Endothelial cell of umbilical vein (primary cell): ENCODE measurements around the gene RASGRF1. TPM values are rescaled to one million over a fixed set of nuclear protein-coding genes. Genes with fewer than 3 reads are reported as not detected.

Experiments
- BruUV-seq: library from RNA; stranded (reverse); fragments of 400-500 nt; replicated peaks from 2 replicates; lab custom pipeline; 2021; lab: Mats Ljungman, UMichigan
- CTCF ChIA-PET: fragments of 300-600, 350-600 bp; sonication (Branson Sonifier 250); formaldehyde crosslinking; loops from one replicate; lab custom pipeline; 2021; ENCODE audit warnings: antibody characterized with exemption, inconsistent platforms; lab: Charles Lee
- POLR2A ChIA-PET: fragments of 300-600, 350-600 bp; sonication (Branson Sonifier 250); formaldehyde crosslinking; loops from one replicate; lab custom pipeline; 2021; ENCODE audit warnings: antibody characterized with exemption, inconsistent platforms; lab: Charles Lee
- DNase-seq: peaks from one replicate; pipeline ENCODE4 v3.0.0-alpha.2; 2011; ENCODE audit warnings: low read depth, low spot score
- FAIRE-seq: peaks from 2 replicates; lab custom pipeline; 2011; peaks lifted over from hg19 to GRCh38; lab: Jason Lieb, UNC
- H2AFZ ChIP-seq: 2 replicates; pipeline ENCODE4 v1.6.0; 2012; ENCODE audit warnings: low read depth, low read length, control low read depth, inconsistent platforms
- H3K27ac ChIP-seq: 2 replicates; pipeline ENCODE4 v1.5.1; 2011; ENCODE audit warnings: low read depth, mild to moderate bottlenecking, control low read depth, low read length, moderate library complexity; ENCODE audit not compliant: insufficient read depth
- H3K27me3 ChIP-seq, 2 experiments: 2 replicates each; pipeline versions ENCODE4 v1.6.0 to v1.6.1; 2011; ENCODE audit warnings: low read length in 2 of 2, mixed read lengths in 1 of 2; ENCODE audit not compliant: control insufficient read depth in 2 of 2, insufficient read depth in 2 of 2
- H3K36me3 ChIP-seq, 2 experiments: 2 replicates in 1 of 2; 3 replicates in 1 of 2; pipeline ENCODE4 v1.5.1; 2011; ENCODE audit warnings: low read length in 2 of 2, mild to moderate bottlenecking in 1 of 2, moderate library complexity in 1 of 2; ENCODE audit not compliant: control insufficient read depth in 2 of 2, insufficient read depth in 2 of 2; ENCODE audit errors: extremely low read depth in 1 of 2
- H3K4me1 ChIP-seq: 3 replicates; pipeline ENCODE4 v1.5.1; 2011; ENCODE audit warnings: mild to moderate bottlenecking, low read length; ENCODE audit not compliant: control insufficient read depth, insufficient read depth; ENCODE audit errors: extremely low read depth
- H3K4me2 ChIP-seq: 2 replicates; pipeline ENCODE4 v1.6.1; 2011; ENCODE audit warnings: low read length, control low read depth, mixed read lengths; ENCODE audit not compliant: insufficient read depth
- H3K4me3 ChIP-seq, 3 experiments: fragments of 200-600 bp in 1 of 3; sonication (generic), shearing (Covaris generic) in 1 of 3; replicated peaks in 1 of 3; 2 replicates each; pipeline ENCODE4 v1.5.1; 2011 to 2016; ENCODE audit warnings: control low read depth in 3 of 3, low read length in 3 of 3, mild to moderate bottlenecking in 2 of 3, inconsistent platforms in 1 of 3, low read depth in 1 of 3, moderate library complexity in 1 of 3; ENCODE audit not compliant: insufficient read depth in 1 of 3
- H3K79me2 ChIP-seq: 2 replicates; pipeline ENCODE4 v1.6.0; 2012; ENCODE audit warnings: low read length, inconsistent platforms; ENCODE audit not compliant: control insufficient read depth, insufficient read depth
- H3K9ac ChIP-seq: replicated peaks from 2 replicates; pipeline ENCODE3; 2011; ENCODE audit warnings: low read length, control low read depth; ENCODE audit not compliant: insufficient read depth; ENCODE audit errors: extremely low read depth
- H3K9me1 ChIP-seq: replicated peaks from 3 replicates; pipeline ENCODE4 v1.6.0; 2011; ENCODE audit warnings: mild to moderate bottlenecking, low read length; ENCODE audit not compliant: control insufficient read depth, insufficient read depth; ENCODE audit errors: extremely low read depth
- H3K9me3 ChIP-seq: replicated peaks from 2 replicates; pipeline ENCODE4 v1.5.1; 2012; ENCODE audit warnings: low read length, inconsistent platforms; ENCODE audit not compliant: control insufficient read depth, insufficient read depth
- H4K20me1 ChIP-seq: replicated peaks from 2 replicates; pipeline ENCODE3; 2011; ENCODE audit warnings: mild to moderate bottlenecking, low read length; ENCODE audit not compliant: control insufficient read depth, insufficient read depth; ENCODE audit errors: extremely low read depth
- CTCF ChIP-seq, 2 donors: IDR thresholded peaks; 1 replicate in 1 of 2; 2 replicates in 1 of 2; pipeline ENCODE4 v1.5.1; 2011; ENCODE audit warnings: low read length in 2 of 2, mild to moderate bottlenecking in 2 of 2, moderate library complexity in 2 of 2, control low read depth in 1 of 2, inconsistent platforms in 1 of 2, low read depth in 1 of 2; ENCODE audit not compliant: insufficient read depth in 1 of 2; ENCODE audit errors: extremely low read depth in 1 of 2
- EZH2 ChIP-seq: IDR thresholded peaks from 2 replicates; pipeline ENCODE4 v1.6.1; 2012; ENCODE audit warnings: borderline replicate concordance, low read depth, mild to moderate bottlenecking, moderate library complexity, low read length, inconsistent platforms; ENCODE audit not compliant: severe bottlenecking
- FOS ChIP-seq: IDR thresholded peaks from 2 replicates; pipeline ENCODE4 v1.6.1; 2011; ENCODE audit warnings: mild to moderate bottlenecking, low read length, moderate library complexity, borderline replicate concordance; ENCODE audit not compliant: insufficient read depth
- GATA2 ChIP-seq: IDR thresholded peaks from 2 replicates; pipeline ENCODE4 v1.7.0; 2011; ENCODE audit warnings: low read depth, mild to moderate bottlenecking, moderate library complexity, mixed read lengths, low read length; ENCODE audit not compliant: insufficient read length, insufficient read depth
- JUN ChIP-seq: IDR thresholded peaks from 2 replicates; pipeline ENCODE4 v1.6.1; 2011; ENCODE audit warnings: borderline replicate concordance, low read depth; ENCODE audit not compliant: insufficient read length, insufficient read depth
- MYC ChIP-seq: IDR thresholded peaks from one replicate; pipeline ENCODE4 v1.6.1; 2011; ENCODE audit warnings: mild to moderate bottlenecking, low read depth, low read length
- POLR2A ChIP-seq: IDR thresholded peaks from 2 replicates; pipeline ENCODE4 v1.6.1; 2012; ENCODE audit warnings: low read depth, mild to moderate bottlenecking, control low read depth, low read length
- POLR2AphosphoS5 ChIP-seq: IDR thresholded peaks from 2 replicates; pipeline ENCODE4 v1.6.1; 2012; ENCODE audit warnings: low read depth, mild to moderate bottlenecking, control low read depth, low read length, moderate library complexity; ENCODE audit not compliant: insufficient read depth
- dilution Hi-C: fragments of 300-500 bp; cut with MboI; formaldehyde crosslinking; loops from one replicate; pipeline ENCODE4 v1.15.0; 2019; ENCODE audit warnings: low sequenced_read_pairs; ENCODE audit not compliant: extremely low pct_ligation_motif_present
- intact Hi-C: fragments of 100-400 bp; cut with micrococcal nuclease; formaldehyde crosslinking; loops from one replicate; pipeline ENCODE4 v1.10.0; 2022
- polyA plus RNA-seq, 4 experiments: library from polyadenylated mRNA; depleted of rRNA in 3 of 4; stranded (reverse) in 3 of 4; unstranded in 1 of 4; fragments of >200 nt; gene quantifications; 2 replicates each; pipeline versions ENCODE4 v1.2.1 to v1.2.3, GENCODE V29; 2011 to 2012; ENCODE audit warnings: missing spikeins in 1 of 4
- total RNA-seq: library from RNA; stranded (reverse); gene quantifications from 2 replicates; pipeline ENCODE4 v1.2.3, GENCODE V29; 2021
- TF ChIP-seq, protein P1 (sequence below): IDR thresholded peaks from 2 replicates; pipeline ENCODE4 v1.6.1; 2011; ENCODE audit not compliant: insufficient read depth, insufficient read length

Gene RASGRF1
- total and polyA plus RNA-seq, 2 donors (not counting 3 experiments of a cell fraction or from before 2014, with no cell fraction given), result 0.04 TPM; not detected in 1

GRCh38 chr15:79093352-79093935 is 2.9 kb upstream of the RASGRF1 start:
- BruUV-seq, result no TSS peak

More at GRCh38 chr15:79093352-79093935, 2.9 kb upstream of the RASGRF1 start:
- Histone ChIP-seq H3K4me2 (no peak overlapping the region), H3K27ac (no peak overlapping the region), H3K4me3 (no peak overlapping the region), H3K9me1 (no peaks in the 10 kb centered on the region), H3K4me1 (no peaks in the 10 kb centered on the region), H3K9me3 (no peaks in the 10 kb centered on the region), H3K79me2 (no peaks in the 10 kb centered on the region), H3K27me3 (peaks cover 26 to 32% of the 10 kb centered on the region in 2 experiments), H3K9ac (no peak overlapping the region), H2AFZ (no peak overlapping the region), H4K20me1 (no peaks in the 10 kb centered on the region), H3K36me3 (no peaks in the 10 kb centered on the region)
- POLR2A ChIA-PET, result no interaction called here
- TF ChIP-seq MYC (no peak), POLR2AphosphoS5 (no peak), POLR2A (no peak), GATA2 (no peak), JUN (no peak), EZH2 (no peak), CTCF (IDR thresholded peaks at IDR 0.05; ENCODE audit: extremely low read depth in 1 of 2, insufficient read depth in 1 of 2, low read depth in 1 of 2, low read length in 2 of 2) (no peak), FOS (no peak)
- TF ChIP-seq, protein P1, sequence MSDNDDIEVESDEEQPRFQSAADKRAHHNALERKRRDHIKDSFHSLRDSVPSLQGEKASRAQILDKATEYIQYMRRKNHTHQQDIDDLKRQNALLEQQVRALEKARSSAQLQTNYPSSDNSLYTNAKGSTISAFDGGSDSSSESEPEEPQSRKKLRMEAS, result no peak
- CTCF ChIA-PET, result interaction anchor here (1.9 kb wide), 1 partner anchor 14 kb away, joined by 7 read pairs; no protein-coding TSS in a partner anchor
- dilution Hi-C loops, result no loop called here
- intact Hi-C loops, result no loop called here
- DNase-seq, result no peak
- no peak for FAIRE-seq
